Fibroblast of skin of right biceps (primary cell): ENCODE data around the gene PAAF1.

Experiments
- DNase-seq: peaks from one replicate; pipeline ENCODE4 v3.0.0-alpha.2; 2013

The PAAF1 gene

GRCh38 chr11:73974604-73975478 is 98.0 kb downstream of the PAAF1 start:
- DNase-seq: no peak

- DNase-seq: no peak
Measured at GRCh38 chr11:73975479-73975757, 98.6 kb downstream of the PAAF1 start.

DNA sequence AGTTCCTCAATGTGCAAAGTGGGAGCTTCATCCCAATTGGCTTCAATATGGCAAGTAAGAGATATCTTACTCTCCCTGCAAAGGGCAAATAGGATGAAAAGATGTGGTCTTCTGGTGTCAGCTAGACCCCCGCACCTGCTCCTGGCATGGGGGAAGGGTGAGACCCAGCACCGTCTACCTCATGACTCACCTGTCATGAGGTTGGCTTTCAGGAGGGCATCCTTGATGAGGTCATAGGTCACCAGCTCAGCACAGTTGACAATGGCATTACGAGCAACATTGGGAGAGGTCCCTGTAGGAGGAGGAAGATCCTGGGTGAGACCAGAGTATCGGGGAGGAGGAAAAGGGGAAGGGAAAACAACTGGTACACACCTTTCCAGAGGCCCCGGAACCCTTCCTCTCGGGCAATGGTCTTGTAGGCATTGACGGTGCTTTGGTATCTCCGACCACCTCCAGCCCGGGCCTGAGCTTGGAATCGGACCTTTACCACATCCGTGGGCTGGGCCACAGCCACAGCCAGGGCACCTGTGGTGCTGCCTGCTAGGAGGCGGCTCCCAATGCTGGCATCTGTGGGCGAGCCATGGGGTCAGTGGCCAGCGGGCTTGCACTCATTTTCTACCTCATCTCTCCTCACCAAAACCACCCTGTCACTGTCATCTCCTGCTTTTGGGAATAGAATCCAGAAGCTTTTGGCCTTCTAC is 99.8 kb downstream of the PAAF1 start:
- no peak for DNase-seq

DNA sequence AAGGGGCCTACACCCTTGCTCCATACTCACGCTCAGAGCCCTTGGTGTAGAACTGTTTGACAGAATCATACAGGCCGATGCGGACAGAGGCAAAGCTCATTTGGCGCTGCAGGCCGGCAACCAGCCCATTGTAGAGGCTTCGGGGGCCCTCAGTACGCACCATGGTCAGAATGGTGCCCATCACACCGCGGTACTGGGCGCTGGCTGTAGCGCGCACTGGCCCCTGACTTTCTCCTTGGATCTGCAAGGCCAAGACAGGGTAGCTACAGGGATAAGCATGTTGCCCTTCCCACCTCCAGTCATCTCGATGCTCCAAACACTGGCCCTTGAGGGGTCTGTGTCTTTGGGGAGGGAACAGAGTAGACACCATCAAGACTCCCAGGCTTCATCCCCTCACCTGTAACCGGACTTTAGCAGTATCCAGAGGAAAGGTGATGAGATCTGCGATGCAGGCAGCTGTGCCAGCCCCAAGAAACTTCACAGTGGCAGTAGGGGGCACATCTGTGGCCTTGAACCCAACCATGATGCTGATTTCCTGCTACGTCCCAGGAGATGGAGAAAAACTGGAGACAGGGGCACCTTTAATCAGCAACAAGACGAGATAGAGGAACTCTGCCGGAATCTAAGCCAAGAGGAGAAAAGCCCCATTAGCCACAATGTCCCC is 101.2 kb downstream of the PAAF1 start:
- no peak for DNase-seq

DNA sequence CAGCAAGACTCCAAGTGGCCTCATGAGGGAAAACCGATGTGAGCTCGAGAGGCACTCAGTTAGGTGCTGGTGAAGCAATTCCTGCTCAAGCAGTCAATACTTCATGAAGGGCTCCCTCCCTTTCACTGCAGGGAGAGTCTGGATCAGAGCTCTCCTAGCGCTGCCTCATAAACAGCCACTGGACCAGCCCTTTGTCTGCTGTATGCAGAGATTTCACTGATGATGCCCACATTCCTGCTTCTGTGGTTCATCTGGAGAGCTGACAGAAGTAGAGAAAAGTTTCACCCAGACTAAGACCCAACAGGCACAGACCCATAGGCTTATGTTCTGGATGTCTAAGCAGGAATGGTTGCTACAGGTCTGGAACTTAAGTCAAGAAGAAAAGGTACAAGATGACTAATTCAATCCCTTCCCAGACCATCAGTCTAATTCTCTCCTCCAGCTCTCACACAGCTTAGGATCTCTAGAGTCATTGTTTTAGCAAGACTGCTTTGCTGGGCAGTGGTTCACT is 101.8 kb downstream of the PAAF1 start:
- DNase-seq: no peak

DNA sequence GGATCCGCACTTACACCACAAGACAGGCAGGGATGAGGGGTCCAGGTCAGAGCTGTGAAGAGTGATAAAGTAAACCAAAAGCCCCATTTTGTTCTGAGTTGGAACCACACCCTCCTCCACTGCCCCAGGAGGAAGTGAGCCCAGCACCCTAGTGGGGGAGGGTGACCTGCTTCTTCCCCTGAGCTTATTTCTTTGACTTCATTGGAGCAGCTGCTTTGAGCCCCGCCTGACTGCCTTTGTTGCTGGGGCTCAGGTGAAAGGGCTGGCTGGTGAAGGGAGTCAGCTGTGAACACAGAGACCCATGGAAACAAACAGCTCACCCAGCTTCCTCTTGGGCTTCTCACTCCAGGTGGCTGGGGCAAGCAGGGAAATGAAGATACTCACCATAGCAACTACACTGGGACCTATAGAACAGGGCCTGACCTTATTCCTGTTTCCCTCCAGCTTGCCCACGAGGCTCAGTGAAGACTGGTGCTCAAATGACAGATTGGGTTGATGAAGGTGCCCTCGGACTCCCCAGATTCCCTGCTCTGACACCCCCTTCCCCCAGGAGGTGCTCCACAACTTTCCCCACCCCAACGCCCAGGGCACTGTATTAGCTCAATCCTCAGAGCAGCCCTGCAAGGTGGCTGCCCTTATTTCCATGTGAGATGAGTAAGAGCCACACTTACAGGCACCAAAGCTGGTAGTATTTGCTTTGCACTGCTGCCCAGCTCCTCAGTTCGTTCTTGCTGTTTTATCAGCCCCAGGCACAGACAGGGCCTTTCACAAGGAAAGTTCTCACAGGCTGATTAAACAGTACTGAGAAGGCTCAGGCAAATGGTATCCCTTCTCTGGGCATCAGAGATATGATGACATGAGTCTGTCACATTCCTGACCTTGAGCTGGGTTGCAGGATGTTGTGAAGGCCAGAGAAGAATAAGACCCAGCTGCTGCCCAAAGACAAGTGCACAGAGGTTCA is 103.5 kb downstream of the PAAF1 start:
- DNase-seq: no peak
